Renal pelvis (tissue), 4 donors: ENCODE results near the gene PHLDA1. TPM values are rescaled to one million over a fixed set of nuclear protein-coding genes. Genes with fewer than 3 reads are reported as not detected.
"Not testable (repeated sequence)": the region's sequence is repeated elsewhere in the genome, so short reads cannot be mapped to it uniquely, and the experiment has no call there.

Experiments used
- DNase-seq: peaks from one replicate; pipeline ENCODE4 v3.0.0-alpha.2; 2013
- polyA plus RNA-seq, 3 donors: library from polyadenylated mRNA; unstranded; fragments of 120-200 nt; gene quantifications; one replicate each; pipeline ENCODE4 v1.2.1, GENCODE V29; 2013; ENCODE audit not compliant: insufficient read length in 3 of 3

The PHLDA1 gene
- polyA plus RNA-seq, 3 donors = 33.3 to 36.4 (median 35.4) TPM

DNA sequence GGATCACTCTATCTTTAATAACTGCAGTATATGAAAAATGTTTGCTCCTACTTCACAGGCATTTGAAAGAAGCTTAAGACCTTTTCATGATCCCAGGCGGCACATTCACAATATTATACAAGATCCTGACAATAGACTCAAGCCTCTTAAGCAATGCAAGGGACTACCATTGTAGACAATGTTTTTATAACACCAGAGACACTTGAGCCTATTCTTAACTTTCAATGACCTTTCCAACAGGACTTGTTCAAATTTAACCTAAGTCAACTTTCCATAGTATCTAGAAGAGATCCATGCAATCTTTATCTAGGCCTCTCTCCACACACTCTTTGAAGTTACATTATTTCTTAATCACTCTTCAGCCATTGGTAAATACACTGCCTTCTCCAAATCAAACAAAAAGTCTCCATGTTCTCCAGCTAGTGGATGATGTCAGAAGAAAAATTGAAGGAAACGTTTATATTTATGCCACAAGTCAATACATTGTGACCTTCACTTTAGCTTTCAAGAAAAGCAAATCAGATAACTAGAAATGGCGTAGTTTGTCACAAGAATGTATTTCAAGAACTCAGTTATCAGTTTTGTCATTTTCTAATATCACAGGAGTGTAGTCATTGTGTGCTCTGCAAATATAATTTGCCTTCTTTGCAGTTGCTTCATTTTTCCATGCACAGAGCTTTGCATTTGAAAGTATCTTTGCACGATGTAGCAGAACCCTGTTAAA, 41.2 kb downstream of the PHLDA1 start:
- DNase-seq = no peak

DNA sequence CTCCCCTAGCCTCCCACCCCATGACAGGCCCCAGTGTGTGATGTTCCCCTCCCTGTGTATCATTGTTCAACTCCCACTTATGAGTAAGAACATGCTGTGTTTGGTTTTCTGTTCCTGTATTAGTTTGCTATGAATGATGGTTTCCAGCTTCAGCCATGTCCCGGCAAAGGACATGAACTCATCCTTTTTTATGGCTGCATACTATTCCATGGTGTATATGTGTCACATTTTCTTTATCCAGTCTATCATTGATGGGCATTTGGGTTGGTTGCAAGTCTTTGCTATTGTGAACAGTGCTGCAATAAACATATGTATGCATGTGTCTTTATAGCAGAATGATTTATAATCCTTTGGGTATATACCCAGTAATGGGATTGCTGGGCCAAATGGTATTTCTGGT, 43.9 kb downstream of the PHLDA1 start:
- DNase-seq = not testable (repeated sequence)

DNA sequence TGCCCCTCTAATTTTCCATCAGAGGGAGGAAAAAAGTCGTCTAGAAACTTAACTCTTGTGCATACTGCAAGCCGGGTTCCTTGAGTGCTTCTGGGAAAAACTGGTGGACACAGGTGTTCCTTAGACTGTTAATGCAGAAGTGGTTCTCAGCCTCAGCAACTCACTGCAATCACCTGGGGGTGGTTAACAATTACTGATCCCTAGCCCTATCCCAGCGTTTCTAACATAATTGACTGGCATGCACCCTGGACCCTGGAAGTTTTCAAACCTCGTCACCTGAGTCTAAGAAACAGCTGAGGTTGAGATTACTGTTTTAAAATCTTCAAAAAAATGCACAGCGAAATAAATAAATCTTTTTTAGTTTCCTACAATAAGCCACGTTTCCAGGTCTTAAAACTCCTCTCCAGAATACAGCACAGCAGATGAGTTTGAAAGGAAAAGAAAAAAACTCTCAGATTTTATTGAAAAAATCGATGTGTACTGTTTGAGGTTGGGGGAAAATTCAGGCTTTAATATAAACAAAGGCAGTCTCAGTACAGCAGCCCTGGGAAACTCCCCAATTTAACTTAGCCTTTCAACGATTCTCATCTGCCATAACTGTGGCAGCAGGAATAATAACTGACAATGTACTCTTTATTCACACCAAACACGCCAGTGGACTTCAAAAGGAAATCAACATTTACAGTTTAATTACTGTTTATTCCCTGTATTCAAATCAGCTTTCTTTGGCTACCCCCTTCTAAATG, 45.4 kb downstream of the PHLDA1 start:
- no peak for DNase-seq

DNA sequence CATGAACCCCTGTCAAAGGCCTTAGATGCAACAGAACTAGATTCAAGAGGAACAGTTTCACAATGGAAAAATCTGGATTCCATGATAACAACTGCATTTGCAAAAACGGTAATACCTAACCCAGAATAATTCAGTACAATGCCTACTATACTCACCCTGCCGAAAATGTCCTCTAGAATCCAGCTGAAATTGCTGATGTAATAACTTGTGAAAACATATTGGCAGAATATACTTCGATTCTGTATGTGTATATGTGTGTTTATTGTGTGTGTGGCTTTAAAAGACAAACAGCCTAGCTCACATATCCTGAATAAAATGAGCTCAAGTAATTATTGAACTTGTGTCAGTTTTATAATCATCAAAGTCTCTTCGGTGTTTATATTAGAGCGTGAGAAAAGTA, 46.0 kb downstream of the PHLDA1 start:
- DNase-seq = no peak

DNA sequence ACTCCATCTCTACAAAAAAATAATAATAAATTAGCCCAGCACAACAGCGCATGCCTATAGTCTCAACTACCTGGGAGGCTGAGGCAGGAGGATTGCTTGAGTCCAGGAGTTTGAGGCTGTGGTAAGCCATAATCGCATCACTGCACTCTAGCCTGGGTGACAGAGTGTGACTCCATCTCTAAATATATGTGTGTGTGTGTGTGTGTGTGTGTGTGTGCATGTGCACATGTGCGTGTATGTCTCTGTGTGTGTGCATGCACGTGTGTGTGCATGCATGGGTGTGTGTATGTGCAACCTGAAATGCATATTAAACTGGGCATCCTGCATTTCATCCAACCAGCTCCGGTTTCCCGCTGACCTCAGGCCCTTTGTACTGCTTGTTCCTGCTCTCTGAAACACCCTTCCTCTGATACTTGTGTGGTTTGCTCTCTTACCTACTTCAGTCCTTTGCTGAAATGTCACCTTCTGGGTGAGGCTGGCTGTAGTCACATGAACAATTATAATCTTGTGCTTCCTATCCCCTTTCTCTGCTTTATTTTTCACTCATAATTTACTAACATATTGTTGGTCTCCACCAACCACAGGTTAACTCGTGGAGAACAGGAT, 46.9 kb downstream of the PHLDA1 start:
- no peak for DNase-seq

DNA sequence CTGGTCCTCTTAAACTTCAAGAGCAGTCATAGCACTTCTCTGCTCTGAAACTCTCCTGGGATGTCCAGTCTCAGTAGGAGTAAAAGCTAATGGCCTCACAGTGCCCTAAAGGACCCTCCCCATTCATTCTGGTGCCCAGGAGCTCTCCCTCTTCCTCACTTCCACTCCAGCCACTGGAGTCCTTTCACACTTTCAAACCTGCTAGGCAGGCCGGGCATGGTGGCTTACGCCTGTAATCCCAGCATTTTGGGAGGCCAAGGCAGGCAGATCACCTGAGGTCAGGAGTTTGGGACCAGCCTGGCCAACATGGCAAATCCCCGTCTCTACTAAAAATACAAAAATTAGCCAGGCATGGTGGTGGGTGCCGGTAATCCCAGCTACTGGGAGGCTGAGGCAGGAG, 47.7 kb downstream of the PHLDA1 start:
- not testable (repeated sequence) for DNase-seq

DNA sequence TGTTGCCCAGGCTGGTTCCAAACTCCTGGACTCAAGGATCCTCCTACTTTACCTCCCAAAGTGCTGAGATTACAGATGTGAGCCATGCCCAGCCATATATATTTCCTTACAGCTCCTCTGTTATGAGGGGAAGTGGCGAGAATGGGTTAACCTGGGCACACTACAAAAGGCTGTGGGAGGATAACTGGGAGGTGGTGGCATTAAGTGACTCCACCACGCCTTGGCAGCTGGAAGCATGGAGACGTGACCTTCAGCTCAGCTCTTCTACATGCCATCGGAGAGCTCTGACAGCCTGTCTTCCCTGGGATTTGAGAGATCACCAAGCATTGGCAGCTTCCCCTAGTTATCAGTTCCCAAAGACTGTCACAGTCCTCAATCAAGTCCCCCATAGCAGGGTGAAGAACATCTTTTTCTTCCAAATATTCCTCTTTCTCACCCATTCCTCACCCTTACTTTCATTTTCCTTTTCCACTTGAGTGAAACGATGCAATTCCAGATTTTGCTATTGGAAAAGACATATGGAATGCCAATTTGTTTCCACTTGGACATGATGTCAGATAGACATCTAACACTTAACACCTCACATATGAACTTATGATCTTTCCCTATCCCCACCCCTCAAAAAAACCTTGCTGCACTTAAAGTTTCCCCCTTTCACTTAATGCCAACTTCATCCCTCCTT, 48.5 kb downstream of the PHLDA1 start:
- DNase-seq = no peak

DNA sequence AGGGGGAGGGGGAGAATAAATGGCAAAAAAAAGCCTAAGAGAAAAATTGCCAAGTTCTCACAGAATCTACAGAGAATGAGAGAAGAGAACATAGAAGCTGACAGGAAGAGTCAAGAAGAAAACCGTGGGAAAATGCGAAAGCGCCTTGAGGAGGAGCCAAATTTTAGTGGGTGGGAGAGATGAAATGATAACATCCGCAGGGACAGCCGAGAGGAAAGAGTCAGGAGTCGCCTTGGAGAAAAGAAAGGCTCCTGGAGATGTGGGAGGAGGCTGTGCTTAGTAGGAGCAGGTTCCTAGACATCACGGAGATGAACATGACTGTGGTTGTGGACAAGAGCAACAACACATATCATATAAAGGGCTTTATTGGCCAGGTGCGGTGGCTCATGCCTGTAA, 49.4 kb downstream of the PHLDA1 start:
- no peak for DNase-seq

DNA sequence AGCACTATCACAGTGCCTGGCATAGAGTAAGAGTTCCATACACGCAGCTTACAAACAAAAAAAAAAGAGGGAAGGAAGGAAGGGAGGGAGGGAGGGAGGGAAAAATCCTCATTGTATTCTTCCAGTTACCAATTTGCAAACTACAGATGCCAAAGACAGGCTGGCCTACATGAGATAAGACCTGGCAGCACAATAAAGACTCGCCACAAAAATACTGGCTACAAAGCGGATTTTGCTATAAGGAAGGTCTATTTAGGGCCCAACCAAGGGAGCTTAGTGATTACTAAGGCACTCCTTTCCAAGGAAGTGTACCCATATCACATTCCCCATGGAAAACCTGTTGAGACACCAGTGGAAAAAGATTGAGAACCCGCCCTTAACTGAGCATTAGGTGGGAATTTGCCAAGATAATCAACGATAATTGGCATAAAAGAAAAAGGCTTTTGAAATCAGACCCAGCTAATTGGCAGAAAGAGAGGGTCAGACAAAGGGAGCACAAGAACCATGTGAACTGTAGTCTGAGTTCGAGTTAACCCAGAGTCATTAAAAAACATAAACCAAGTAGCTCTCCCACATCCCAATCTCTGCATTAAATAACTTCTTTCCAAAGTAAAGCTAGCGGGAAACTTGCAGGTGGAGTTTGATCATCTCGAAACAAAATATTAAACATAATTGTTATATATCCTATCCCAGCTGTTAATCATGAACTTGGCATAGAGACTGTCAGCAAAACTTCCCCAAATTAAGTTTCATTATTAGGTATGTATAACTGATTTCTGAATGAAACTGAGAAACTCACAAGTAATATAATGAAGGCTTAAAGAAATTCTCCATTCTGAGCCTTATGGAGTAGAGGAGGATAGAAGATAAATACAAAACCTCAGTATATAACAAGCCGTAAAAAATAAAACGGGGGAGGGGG, 50.1 kb downstream of the PHLDA1 start:
- no peak for DNase-seq

DNA sequence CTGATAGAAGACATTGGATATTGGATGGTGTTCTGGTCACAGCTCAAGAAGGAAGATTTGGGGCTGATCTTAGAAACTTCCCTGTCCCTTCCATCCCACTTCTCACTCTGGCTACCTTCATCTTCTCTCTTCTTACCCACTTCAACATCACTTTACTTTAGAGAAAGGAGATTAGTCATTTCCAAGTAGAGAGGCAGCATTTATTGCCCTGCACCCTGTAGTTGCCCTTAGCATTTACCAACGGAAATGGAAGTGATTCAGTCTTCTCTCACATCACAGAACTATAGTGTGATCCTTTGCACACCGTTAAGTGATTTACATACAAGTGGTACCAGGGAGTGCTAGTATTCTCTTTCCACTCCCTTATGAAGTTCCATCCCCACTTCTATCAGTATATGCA, 52.4 kb downstream of the PHLDA1 start:
- DNase-seq = no peak

DNA sequence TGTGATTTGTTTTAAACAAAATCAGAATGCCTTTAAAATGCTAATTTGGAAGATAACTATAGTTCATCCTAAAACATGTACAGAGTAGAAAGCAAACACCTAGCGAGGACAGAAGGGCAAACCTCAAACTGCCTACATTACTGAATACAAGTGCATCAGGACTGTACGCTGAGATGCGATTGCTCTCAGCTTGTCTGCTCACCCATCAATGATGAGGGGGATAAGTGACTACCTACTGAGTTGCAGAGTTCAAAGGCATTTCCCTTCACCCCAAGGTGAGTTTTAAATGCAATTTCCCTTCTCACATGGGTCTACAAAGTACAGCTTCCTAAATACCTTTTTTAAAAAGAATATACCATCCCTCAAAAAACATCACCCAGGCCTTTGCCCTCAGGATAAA, 52.9 kb downstream of the PHLDA1 start:
- DNase-seq = no peak

DNA sequence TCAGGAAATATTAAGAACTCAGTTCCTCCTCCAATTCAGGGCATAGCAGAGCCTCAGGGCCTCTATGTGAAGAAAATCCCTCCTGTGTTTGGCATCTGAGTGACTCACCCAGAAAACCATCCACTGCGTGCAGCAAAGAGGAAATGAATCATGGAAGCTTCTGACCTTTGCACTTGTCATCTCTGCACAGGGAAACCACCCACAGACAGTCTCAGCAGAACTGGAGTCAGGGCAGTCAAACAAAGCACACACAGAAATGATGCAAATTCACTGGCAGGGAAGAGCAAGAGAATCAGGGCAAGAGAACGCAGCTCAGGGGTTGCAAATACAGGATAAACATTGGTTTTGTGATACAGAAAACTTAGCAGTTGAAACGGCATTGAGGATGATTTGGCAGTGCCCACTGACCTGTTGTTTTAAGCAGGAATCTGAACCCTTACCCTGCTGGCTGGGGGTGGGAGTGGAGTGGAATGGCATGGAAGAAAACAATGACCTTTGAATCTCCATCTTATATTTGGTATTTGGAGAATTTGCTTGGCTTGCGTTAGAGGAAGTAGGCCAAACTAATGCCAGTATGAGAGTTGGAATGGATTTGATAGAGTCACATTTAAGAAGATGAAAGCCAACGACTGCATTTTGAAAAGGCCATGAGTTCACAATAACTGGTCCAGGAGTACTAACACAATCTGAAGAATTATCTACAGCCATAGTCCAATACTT, 53.5 kb downstream of the PHLDA1 start:
- peak; percentile 76 for DNase-seq

DNA sequence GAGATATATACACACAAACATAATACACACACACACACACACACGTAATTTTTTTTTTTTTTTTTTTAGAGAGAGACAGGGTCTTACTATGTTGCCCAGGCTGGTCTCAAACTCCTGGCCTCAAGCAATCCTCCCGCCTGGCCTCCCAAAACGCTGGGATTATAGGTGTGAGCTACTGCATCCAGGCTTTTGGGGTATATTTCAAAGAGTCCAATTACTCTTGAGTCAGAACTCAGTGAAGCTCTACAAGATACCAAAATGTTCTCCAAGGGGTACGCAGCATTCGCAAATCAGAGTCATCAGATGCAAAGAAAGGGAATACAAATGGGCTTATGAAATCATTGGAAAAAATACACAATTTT, 54.0 kb downstream of the PHLDA1 start:
- no peak for DNase-seq

DNA sequence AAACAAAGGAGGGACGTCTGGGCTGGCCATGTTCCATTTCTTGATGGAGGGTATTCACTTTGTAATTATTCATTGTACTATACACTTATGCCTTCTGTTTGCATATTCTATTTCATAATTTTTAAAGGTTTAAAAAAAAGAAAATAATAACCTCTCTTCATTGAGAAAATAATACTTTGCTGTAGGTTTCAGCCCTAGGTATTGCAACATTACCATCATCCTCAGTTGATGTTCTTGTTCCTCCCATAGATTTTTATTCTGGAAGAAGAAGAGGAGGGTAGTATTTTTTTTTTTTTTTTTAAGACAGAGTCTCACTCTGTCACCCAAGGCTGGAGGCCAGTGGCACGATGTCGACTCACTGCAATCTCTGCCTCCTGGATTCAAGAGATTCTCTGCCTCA, 54.7 kb downstream of the PHLDA1 start:
- DNase-seq = no peak

DNA sequence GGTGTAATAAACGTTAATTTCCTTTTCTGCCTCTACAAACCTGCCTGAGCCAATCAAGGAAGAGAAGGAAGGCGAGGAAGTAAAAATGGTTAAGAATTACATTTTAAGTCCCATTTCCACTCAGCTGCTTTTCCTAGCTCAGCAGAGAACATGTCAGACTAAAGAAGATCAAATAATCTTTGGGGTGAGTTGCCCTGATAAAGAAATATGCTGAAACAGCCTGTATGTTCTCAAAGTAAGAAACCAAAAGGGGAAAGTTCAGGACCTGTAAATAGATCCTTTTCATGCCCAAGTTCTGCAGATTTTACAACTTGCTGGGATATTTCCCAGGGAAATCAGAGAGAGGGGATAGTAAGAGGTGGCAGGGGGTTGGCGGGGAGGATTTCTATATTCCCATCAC, 55.5 kb downstream of the PHLDA1 start:
- no peak for DNase-seq

DNA sequence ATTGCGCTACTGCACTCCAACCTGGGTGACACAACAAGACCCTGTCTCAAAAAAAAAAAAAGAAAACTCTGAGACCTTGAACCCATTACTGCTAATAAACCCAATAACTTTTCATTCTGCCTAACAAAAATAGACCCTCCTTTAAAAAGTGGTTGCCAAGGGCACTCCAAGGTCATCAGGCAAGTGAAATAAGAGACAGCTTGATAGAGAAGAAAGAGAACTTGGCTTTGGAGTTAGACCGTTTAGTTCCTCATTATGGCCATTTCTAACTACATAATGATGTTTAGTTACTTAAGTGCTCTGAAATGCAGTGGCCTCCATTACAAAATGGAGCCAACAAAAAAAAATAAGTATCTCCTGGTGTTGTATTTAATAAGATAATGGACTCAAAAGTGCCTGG, 55.9 kb downstream of the PHLDA1 start:
- DNase-seq = no peak
